PC-3 (cell line): Measurements from ENCODE around the gene PRSS23. TPM values are rescaled to one million over a fixed set of nuclear protein-coding genes. Genes with fewer than 3 reads are reported as not detected.

ENCODE experiments used
- ATAC-seq: fragments of 200-7000 bp; cut with Tn5 transposase; 2 replicates; pipeline ENCODE4 v1.9.1; 2020; ENCODE audit warnings: mild to moderate bottlenecking, moderate library complexity
- BruUV-seq: library from RNA; stranded (reverse); fragments of 400-500 nt; replicated peaks from 2 replicates; lab custom pipeline; 2021; lab: Mats Ljungman, UMichigan
- CTCF ChIA-PET: fragments of 300-600 bp; sonication (Branson Sonifier 250); formaldehyde crosslinking; loops from one replicate; lab custom pipeline; 2022; ENCODE audit warnings: antibody characterized with exemption; lab: Charles Lee
- POLR2A ChIA-PET: fragments of 300-600 bp; sonication (Branson Sonifier 250); formaldehyde crosslinking; loops from one replicate; lab custom pipeline; 2022; ENCODE audit warnings: antibody characterized with exemption; ENCODE audit not compliant: unreplicated experiment; lab: Charles Lee
- DNase-seq: peaks from one replicate; pipeline ENCODE4 v3.0.0-alpha.2; 2015
- H2AFZ ChIP-seq: fragments of 300-600 bp; sonication (generic); 2 replicates; pipeline ENCODE4 v1.6.0; 2016; ENCODE audit warnings: antibody characterized with exemption, low read length
- H3F3A ChIP-seq: fragments of 300-600 bp; sonication (generic); one replicate; pipeline ENCODE4 v1.6.0; 2017; ENCODE audit warnings: antibody characterized with exemption, low read length, control low read depth, mild to moderate bottlenecking; ENCODE audit not compliant: unreplicated experiment
- H3K27ac ChIP-seq: fragments of 300-600 bp; sonication (generic); 2 replicates; pipeline ENCODE4 v1.5.1; 2016; ENCODE audit warnings: mild to moderate bottlenecking, low read length
- H3K27me3 ChIP-seq: fragments of 300-600 bp; sonication (generic); 2 replicates; pipeline ENCODE4 v1.6.1; 2016; ENCODE audit warnings: low read length, mixed read lengths
- H3K36me3 ChIP-seq: fragments of 300-600 bp; sonication (generic); 2 replicates; pipeline ENCODE4 v1.6.1; 2016; ENCODE audit warnings: low read depth, mixed run types, low read length, mixed read lengths
- H3K4me1 ChIP-seq: fragments of 300-600 bp; sonication (generic); 2 replicates; pipeline ENCODE4 v1.5.1; 2016; ENCODE audit warnings: low read length; ENCODE audit not compliant: insufficient read depth
- H3K4me2 ChIP-seq: fragments of 300-600 bp; sonication (generic); 2 replicates; pipeline ENCODE4 v1.6.0; 2016; ENCODE audit warnings: low read length
- H3K4me3 ChIP-seq: fragments of 300-600 bp; sonication (generic); 2 replicates; pipeline ENCODE4 v1.5.1; 2016; ENCODE audit warnings: mild to moderate bottlenecking, low read length, mixed read lengths
- H3K79me2 ChIP-seq: fragments of 300-600 bp; sonication (generic); 2 replicates; pipeline ENCODE4 v1.6.1; 2017; ENCODE audit warnings: low read length, mixed read lengths
- H3K9ac ChIP-seq: fragments of 300-600 bp; sonication (generic); 2 replicates; pipeline ENCODE4 v1.6.0; 2016; ENCODE audit warnings: mild to moderate bottlenecking, low read length
- H3K9me2 ChIP-seq: fragments of 300-600 bp; sonication (generic); replicated peaks from 2 replicates; pipeline ENCODE4 v1.6.1; 2016; ENCODE audit warnings: mixed run types, low read length, mixed read lengths
- H3K9me3 ChIP-seq: fragments of 300-600 bp; sonication (generic); 2 replicates; pipeline ENCODE4 v1.6.1; 2016; ENCODE audit warnings: low read length, mixed read lengths
- H4K20me1 ChIP-seq: fragments of 300-600 bp; sonication (generic); 2 replicates; pipeline ENCODE4 v1.6.1; 2016; ENCODE audit warnings: low read length, mixed read lengths
- EZH2 ChIP-seq: fragments of 300-600 bp; sonication (generic); IDR thresholded peaks from one replicate; pipeline ENCODE4 v1.6.1; 2017; ENCODE audit warnings: antibody characterized with exemption, mild to moderate bottlenecking, low read length; ENCODE audit not compliant: unreplicated experiment
- EZH2phosphoT487 ChIP-seq: fragments of 300-600 bp; sonication (generic); IDR thresholded peaks from 2 replicates; pipeline ENCODE4 v1.6.1; 2018; ENCODE audit warnings: mild to moderate bottlenecking, antibody characterized with exemption, low read length, borderline replicate concordance
- intact Hi-C: fragments of 100-400 bp; cut with micrococcal nuclease; formaldehyde crosslinking; loops from 2 replicates; pipeline ENCODE4 v1.9.0; 2023
- total RNA-seq: library from RNA; depleted of rRNA; stranded (reverse); fragments of >200 nt; gene quantifications from 2 replicates; pipeline ENCODE4 v1.2.3, GENCODE V29; 2014
- TF ChIP-seq, protein P1 (sequence below): fragments of 300-600 bp; sonication (generic); conservative IDR thresholded peaks from 2 replicates; pipeline ENCODE4 v1.5.1; 2017; ENCODE audit warnings: antibody characterized with exemption, low read depth, mild to moderate bottlenecking, low read length

The PRSS23 gene
- total RNA-seq, 1 experiment from 2014 or later: 43.2 TPM

DNA sequence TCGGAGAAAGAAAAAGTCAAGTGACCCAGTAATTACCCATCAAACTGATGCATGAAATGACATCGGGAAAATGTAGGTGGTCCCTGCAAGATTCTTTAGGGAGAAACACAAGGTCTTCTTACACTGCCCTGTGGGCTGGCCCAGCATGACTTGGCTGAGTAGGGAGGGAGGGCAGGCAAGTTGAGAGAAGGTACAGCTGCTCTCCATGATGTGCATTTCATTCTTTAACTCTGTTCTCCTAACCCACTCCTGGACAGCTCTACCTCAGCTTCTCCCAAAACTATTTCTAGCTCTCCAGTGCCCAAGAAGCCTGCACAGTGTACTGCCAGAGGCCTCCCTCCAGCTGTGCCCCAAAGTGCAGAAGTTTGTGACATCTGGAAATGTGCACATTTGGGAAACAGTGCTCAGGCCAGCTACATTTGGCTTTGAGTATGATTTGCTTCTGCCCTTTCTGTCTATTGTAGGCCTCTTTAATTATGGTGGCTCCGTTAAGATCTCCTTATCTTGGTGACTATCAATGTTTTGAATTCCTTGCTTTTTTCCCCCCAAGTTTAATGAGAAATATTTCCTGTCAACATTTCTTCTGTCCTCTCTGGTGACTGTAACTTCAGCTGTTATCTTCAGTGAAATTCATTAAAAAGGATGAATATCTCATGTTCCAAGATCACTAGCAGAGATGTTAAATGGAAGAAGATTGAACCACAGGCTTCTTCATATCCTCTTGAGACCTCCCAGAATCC lies 26.7 kb upstream of the PRSS23 start:
- CTCF ChIA-PET: no interaction called here
- no peak for ATAC-seq
- H3K9me3 ChIP-seq: no peaks in the 10 kb centered on the region
- H3K4me3 ChIP-seq: no peak overlapping the region
- no peak for DNase-seq
- no peaks in the 10 kb centered on the region for H3K9me2 ChIP-seq
- no peak overlapping the region for H3K27ac ChIP-seq
- no peaks in the 10 kb centered on the region for H3K27me3 ChIP-seq
- POLR2A ChIA-PET: no interaction called here
- H3F3A ChIP-seq: no peaks in the 10 kb centered on the region
- no peak overlapping the region for H3K9ac ChIP-seq
- BruUV-seq: no TSS peak
- H3K36me3 ChIP-seq: no peaks in the 10 kb centered on the region
- H3K79me2 ChIP-seq: no peaks in the 10 kb centered on the region
- no peak overlapping the region for H2AFZ ChIP-seq
- H4K20me1 ChIP-seq: no peaks in the 10 kb centered on the region
- no peaks in the 10 kb centered on the region for H3K4me1 ChIP-seq
- TF ChIP-seq EZH2: no peak
- no peak for TF ChIP-seq EZH2phosphoT487
- TF ChIP-seq, protein P1, sequence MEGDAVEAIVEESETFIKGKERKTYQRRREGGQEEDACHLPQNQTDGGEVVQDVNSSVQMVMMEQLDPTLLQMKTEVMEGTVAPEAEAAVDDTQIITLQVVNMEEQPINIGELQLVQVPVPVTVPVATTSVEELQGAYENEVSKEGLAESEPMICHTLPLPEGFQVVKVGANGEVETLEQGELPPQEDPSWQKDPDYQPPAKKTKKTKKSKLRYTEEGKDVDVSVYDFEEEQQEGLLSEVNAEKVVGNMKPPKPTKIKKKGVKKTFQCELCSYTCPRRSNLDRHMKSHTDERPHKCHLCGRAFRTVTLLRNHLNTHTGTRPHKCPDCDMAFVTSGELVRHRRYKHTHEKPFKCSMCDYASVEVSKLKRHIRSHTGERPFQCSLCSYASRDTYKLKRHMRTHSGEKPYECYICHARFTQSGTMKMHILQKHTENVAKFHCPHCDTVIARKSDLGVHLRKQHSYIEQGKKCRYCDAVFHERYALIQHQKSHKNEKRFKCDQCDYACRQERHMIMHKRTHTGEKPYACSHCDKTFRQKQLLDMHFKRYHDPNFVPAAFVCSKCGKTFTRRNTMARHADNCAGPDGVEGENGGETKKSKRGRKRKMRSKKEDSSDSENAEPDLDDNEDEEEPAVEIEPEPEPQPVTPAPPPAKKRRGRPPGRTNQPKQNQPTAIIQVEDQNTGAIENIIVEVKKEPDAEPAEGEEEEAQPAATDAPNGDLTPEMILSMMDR: no peak
- intact Hi-C loops: no loop called here
- no peak overlapping the region for H3K4me2 ChIP-seq

DNA sequence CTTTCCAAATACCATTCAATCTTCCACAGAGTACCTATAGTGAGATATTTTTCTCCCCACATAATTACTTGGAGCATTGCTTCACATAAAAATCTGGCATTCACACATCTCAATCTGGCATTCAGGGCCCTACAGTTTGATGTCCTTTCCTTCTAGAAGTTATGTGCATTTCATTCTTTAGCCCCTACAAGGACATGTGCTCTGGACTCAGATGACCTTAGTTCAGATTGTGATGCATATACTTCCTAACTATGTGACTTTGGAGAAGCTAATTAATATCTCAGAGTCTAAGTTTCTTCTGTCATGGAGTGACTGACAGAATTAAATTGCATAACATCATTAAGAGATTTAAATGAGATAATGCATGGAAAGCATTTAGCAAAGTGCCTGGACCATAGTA lies 25.9 kb upstream of the PRSS23 start:
- POLR2A ChIA-PET: no interaction called here
- Histone ChIP-seq H2AFZ (no peak overlapping the region), H3K79me2 (no peaks in the 10 kb centered on the region), H3F3A (no peaks in the 10 kb centered on the region), H3K9ac (no peak overlapping the region), H3K27me3 (no peaks in the 10 kb centered on the region), H3K9me2 (no peaks in the 10 kb centered on the region), H3K4me2 (no peak overlapping the region), H3K4me3 (no peak overlapping the region), H3K4me1 (no peaks in the 10 kb centered on the region), H3K36me3 (no peaks in the 10 kb centered on the region), H3K9me3 (no peaks in the 10 kb centered on the region), H4K20me1 (no peaks in the 10 kb centered on the region), H3K27ac (no peak overlapping the region)
- ATAC-seq (no peak), DNase-seq (no peak)
- BruUV-seq: no TSS peak
- TF ChIP-seq EZH2 (no peak), EZH2phosphoT487 (no peak)
- TF ChIP-seq, protein P1: no peak
- intact Hi-C loops: no loop called here
- CTCF ChIA-PET: no interaction called here

DNA sequence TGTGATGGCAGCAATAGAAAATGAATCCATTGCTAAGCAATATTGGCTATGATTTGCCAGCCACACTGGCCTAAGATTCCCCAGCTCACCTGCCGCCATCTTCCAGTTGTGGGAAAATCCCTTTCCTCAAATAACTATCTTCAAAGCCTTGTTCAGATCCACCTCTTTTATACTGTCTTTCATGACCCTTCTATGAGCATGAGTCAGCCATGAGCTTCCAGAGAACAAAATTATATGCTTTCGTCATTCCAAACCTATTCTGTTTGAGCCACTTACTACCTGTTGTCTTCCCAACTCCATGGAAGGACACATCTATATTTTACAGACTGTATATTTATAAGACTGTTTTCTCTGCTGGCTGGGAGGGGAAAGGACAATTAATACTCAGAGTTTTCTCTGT lies 25.0 kb upstream of the PRSS23 start:
- no peaks in the 10 kb centered on the region for H3K27me3 ChIP-seq
- no peak overlapping the region for H3K9ac ChIP-seq
- H2AFZ ChIP-seq: no peak overlapping the region
- no peak overlapping the region for H3K4me3 ChIP-seq
- no peaks in the 10 kb centered on the region for H3F3A ChIP-seq
- no TSS peak for BruUV-seq
- no peak overlapping the region for H3K4me2 ChIP-seq
- TF ChIP-seq, protein P1: no peak
- no peak for TF ChIP-seq EZH2phosphoT487
- no peak for TF ChIP-seq EZH2
- no peaks in the 10 kb centered on the region for H3K4me1 ChIP-seq
- H3K9me3 ChIP-seq: no peaks in the 10 kb centered on the region
- H4K20me1 ChIP-seq: no peaks in the 10 kb centered on the region
- no peaks in the 10 kb centered on the region for H3K79me2 ChIP-seq
- ChIA-PET CTCF (no interaction called here), POLR2A (no interaction called here)
- ATAC-seq (no peak), DNase-seq (no peak)
- H3K27ac ChIP-seq: no peak overlapping the region
- no peaks in the 10 kb centered on the region for H3K36me3 ChIP-seq
- intact Hi-C loops: no loop called here
- no peaks in the 10 kb centered on the region for H3K9me2 ChIP-seq
